ENCODE results near the gene NECAB2.

NECAB2 gene

DNA sequence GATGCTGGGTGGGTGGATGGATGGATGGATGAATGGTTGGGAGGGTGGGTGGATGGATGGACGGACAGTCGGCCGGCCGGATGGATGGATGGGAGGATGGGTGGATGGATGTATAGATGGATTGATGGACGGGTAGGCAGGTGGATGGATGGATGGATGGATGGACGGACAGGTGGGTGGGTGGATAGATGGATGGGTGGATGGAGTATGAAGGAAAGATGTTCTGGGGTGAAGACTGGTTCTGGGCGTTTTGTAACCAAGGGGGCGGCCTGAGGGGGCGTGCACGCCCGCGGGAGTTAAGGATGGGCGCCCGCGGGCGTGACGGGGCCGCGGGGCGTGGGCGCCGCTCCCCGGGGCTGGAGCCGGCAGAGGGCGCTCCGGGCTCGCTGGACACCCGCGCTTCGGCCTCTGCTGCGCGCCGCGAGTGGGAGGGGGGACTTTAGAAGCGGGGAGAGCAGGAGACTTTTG lies at the start of gene NECAB2:
Gene NECAB2, plus strand, starts transcription at position 407 of the 468 bp plus-strand sequence. CDS start 405 bp downstream, outside the sequence.
- Histone ChIP-seq H3K4me1 (ENCODE audit: control insufficient read depth in 1 of 2, insufficient read depth in 2 of 2, low read length in 2 of 2) (no peaks in the 10 kb centered on the region), H3K4me3 (ENCODE audit: low read depth in 1 of 2, low read length in 2 of 2) (no peak within 1 kb of the TSS), H3K36me3 (ENCODE audit: control insufficient read depth in 1 of 2, insufficient read depth in 2 of 2, low read length in 2 of 2) (peaks cover 0 to 29% of the 10 kb centered on the region in 2 donors), H3K27me3 (ENCODE audit: low read depth, low read length) (no peaks in the 10 kb centered on the region), H3K9me3 (ENCODE audit: control insufficient read depth in 1 of 2, low read length in 2 of 2) (no peaks in the 10 kb centered on the region), H3K27ac (ENCODE audit: low read length) (no peak within 1 kb of the TSS)

DNA sequence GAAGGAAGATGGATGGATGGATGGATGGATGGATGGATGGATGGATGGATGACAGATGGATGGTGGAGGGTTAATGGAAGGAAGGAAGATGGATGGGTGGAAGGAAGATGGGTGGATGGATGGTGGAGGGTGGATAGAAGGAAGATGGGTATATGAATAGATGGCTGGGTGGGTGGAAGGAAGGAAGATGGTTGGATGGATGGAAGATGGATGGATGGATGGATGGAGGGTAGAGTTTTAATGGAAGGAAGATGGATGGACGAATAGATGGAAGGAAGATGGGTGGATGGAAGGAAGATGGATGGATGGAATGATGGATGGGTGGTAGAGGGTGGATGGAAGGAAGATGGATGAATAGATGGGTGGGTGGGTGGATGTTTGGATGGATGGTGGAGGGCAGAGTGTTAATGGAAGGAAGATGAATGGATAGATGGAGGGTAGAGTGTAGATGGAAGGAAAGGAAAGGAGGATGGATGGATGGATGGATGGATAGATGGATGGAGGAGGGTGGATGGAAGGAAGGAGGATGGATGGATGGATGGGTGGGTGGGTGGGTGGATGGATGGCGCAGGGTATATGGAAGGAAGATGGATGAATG lies 47.1 kb upstream of the NECAB2 start:
- H3K4me3 ChIP-seq (ENCODE audit: low read depth in 1 of 2, low read length in 2 of 2) = no peak overlapping the region
- H3K4me1 ChIP-seq (ENCODE audit: control insufficient read depth in 1 of 2, insufficient read depth in 2 of 2, low read length in 2 of 2) = peaks cover 0 to under 1% of the 10 kb centered on the region in 2 donors
- H3K27ac ChIP-seq (ENCODE audit: low read length) = no peak overlapping the region
- no peaks in the 10 kb centered on the region for H3K9me3 ChIP-seq (ENCODE audit: control insufficient read depth in 1 of 2, low read length in 2 of 2)
- peaks cover 38 to 53% of the 10 kb centered on the region in 2 donors for H3K36me3 ChIP-seq (ENCODE audit: control insufficient read depth in 1 of 2, insufficient read depth in 2 of 2, low read length in 2 of 2)
- H3K27me3 ChIP-seq (ENCODE audit: low read depth, low read length) = no peaks in the 10 kb centered on the region

DNA sequence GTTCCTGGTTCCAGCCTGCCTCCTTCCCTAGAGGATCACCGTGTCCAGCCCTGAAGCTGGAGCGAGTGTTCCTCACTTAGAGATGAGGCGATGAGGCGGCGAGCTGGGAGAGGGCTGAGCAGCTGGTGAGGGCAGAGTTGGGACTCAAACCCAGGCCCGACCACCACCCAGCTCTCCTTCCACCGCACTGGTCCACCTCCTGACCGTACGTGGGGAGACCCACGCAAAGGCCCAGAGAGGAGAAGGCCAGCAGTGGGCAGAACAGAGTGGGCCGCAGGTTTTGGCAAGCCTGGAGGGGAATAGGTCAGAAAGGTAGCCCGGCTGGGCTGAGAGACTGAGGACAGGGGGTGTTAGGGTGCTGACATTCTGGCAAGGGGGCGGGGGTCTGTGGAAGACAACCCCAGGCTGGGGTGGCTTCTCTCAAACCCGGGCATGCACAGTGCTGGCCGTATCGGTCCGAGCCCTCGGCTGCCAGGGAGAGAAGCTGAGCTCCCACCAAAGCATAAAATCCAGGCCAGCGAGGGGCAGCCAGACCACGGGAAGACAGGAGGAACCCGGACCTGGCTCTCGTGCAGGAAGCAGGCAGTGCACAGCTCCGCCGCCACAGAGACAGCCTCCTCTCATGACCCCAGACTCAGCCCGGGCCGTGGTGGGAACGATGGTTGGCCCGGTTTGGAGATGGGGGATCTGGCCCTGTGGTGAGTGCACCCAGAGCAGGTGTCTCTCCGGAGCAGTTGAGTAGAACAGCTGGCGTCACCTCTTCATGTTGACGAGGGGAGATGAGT lies 44.3 kb upstream of the NECAB2 start:
- Histone ChIP-seq H3K4me3 (ENCODE audit: low read depth in 1 of 2, low read length in 2 of 2) (no peak overlapping the region), H3K27me3 (ENCODE audit: low read depth, low read length) (no peaks in the 10 kb centered on the region), H3K27ac (ENCODE audit: low read length) (no peak overlapping the region), H3K9me3 (ENCODE audit: control insufficient read depth in 1 of 2, low read length in 2 of 2) (no peaks in the 10 kb centered on the region), H3K4me1 (ENCODE audit: control insufficient read depth in 1 of 2, insufficient read depth in 2 of 2, low read length in 2 of 2) (peaks cover 0 to 10% of the 10 kb centered on the region in 2 donors), H3K36me3 (ENCODE audit: control insufficient read depth in 1 of 2, insufficient read depth in 2 of 2, low read length in 2 of 2) (peaks cover 21 to 35% of the 10 kb centered on the region in 2 donors)

DNA sequence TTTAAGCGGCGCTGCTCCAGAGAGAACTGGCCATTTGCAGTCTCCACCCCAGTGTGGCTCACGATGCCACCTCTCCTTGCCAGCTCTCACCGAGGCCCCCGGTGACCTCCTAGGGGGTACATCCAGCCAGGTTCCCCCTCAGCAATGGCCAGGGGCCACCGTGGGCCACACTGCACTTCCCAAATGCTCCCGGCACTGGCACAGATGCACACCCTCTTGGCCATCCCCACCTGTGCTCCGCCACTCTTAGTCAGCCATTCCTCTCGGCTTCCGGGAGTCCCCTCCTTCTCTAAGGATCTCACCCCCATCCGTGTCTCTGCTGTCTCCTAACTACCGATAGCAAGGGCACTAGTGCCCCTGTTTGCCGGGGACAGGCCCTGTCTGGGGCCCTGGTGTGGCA lies 43.4 kb upstream of the NECAB2 start:
- no peak overlapping the region for H3K27ac ChIP-seq (ENCODE audit: low read length)
- H3K27me3 ChIP-seq (ENCODE audit: low read depth, low read length) = no peaks in the 10 kb centered on the region
- H3K36me3 ChIP-seq (ENCODE audit: control insufficient read depth in 1 of 2, insufficient read depth in 2 of 2, low read length in 2 of 2) = peaks cover 11 to 28% of the 10 kb centered on the region in 2 donors
- H3K4me1 ChIP-seq (ENCODE audit: control insufficient read depth in 1 of 2, insufficient read depth in 2 of 2, low read length in 2 of 2) = peaks cover 0 to 10% of the 10 kb centered on the region in 2 donors
- H3K9me3 ChIP-seq (ENCODE audit: control insufficient read depth in 1 of 2, low read length in 2 of 2) = no peaks in the 10 kb centered on the region
- no peak overlapping the region for H3K4me3 ChIP-seq (ENCODE audit: low read depth in 1 of 2, low read length in 2 of 2)

DNA sequence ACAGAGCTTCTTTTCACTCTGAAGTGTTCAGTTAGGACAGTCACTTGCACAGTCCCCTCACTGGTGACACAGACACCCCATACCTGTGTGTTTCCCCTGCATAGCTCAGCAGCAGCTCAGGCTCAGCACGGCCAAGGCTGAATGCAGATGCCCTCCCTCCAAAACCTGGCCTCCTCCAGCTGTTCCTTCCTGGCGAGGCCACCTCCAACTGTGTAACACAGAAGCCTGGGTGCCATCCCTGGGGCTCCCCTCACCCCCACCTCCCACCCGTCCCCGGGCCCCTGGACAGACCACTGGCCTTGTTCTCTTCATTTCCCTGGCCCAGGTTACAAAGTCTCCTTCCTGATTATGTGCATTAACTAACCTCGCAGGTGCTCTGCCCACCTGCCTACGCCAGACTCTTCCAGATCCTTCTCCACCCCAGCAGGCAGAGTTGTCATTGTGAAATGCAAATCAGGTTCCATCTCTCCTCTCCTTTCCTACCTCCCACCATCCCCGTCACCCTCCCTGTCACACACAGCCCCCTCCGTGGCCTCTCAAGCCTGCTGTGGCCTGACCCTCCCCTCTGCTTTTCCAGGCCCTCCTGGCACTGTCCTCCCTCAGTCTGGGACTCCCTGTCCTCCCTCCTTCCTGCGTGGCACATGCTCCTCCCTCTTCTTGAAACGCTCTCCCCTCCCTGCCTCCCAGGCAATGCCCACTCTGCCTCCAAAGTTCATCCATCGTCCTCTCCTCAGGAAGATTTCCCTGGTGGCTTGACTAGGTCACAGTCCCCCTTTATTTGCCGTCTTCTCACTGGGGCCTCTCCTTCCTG lies 42.7 kb upstream of the NECAB2 start:
- Histone ChIP-seq H3K4me3 (ENCODE audit: low read depth in 1 of 2, low read length in 2 of 2) (no peak overlapping the region), H3K27ac (ENCODE audit: low read length) (no peak overlapping the region), H3K9me3 (ENCODE audit: control insufficient read depth in 1 of 2, low read length in 2 of 2) (no peaks in the 10 kb centered on the region), H3K4me1 (ENCODE audit: control insufficient read depth in 1 of 2, insufficient read depth in 2 of 2, low read length in 2 of 2) (peaks cover 0 to 10% of the 10 kb centered on the region in 2 donors), H3K36me3 (ENCODE audit: control insufficient read depth in 1 of 2, insufficient read depth in 2 of 2, low read length in 2 of 2) (peaks cover 5 to 21% of the 10 kb centered on the region in 2 donors), H3K27me3 (ENCODE audit: low read depth, low read length) (no peaks in the 10 kb centered on the region)

DNA sequence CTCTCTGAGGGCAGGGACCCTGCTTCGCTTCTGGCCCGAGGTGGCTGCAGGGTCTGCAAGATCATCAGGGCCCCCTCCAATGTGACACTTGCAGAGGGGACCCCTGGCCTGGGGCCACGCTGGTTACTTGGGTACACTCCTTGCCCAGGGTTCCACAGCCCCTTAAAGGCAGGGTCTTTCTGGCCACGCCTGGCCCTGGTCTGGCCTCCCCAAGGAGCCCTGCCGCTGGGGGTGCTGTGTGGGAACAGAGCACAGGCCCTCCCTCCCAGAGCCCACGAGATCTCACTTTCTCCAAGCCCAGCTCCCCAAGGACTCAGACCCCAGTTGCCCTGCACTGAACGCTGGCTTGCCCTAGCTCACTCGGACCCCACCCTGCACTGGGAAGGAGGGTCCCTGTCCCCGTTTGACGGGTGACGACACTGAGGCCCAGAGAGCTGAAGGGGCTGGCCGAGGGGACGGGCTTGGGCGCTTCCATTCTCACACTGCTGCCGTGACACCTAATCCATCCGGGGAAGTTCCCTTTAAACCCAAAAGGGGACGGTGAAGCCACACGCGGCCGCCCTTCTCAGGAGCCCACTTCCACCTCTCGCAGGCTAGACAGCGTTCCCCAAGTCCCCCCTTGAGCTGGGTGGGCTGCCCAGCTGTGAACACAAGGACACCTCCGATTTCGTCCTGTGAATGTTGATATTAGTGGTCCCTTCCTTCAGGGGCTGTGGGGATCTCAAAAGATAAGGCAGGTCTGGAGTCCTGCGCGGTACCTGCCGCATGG lies 41.9 kb upstream of the NECAB2 start:
- Histone ChIP-seq H3K27me3 (ENCODE audit: low read depth, low read length) (no peaks in the 10 kb centered on the region), H3K27ac (ENCODE audit: low read length) (no peak overlapping the region), H3K36me3 (ENCODE audit: control insufficient read depth in 1 of 2, insufficient read depth in 2 of 2, low read length in 2 of 2) (peaks cover 5 to 13% of the 10 kb centered on the region in 2 donors), H3K4me3 (ENCODE audit: low read depth in 1 of 2, low read length in 2 of 2) (no peak overlapping the region), H3K4me1 (ENCODE audit: control insufficient read depth in 1 of 2, insufficient read depth in 2 of 2, low read length in 2 of 2) (peaks cover 0 to 10% of the 10 kb centered on the region in 2 donors), H3K9me3 (ENCODE audit: control insufficient read depth in 1 of 2, low read length in 2 of 2) (no peaks in the 10 kb centered on the region)

DNA sequence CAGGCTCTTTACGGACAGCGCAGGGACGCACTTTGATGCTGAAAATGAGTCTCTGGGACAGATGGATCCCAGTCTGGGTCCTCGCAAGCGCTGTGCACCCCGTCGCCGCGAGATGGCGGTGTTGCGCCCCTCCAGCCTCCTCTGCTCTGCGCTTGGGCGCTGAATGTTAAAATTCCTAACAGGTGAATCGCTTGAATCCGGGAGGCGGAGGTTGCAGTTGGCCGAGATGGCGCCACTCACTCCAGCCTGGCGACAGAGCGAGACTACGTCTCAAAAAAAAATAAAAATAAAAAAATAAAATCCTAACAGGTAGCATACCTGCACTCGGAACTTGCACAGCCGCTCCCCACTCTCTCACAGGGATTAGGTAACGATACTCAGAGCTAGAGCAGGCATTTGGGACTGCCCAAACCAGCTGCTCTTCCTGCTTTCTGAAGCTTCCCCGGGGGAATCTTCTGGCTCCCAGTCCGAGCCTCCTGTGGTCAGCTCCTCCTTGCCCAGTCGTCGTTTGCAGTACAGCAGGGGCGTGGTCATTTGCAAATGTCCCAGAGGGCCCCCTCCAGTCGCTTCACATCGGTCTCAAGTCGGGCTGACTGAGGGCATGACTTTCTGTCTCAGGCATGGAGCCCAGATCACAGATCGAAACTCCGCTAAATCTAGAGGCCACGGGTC lies 41.2 kb upstream of the NECAB2 start:
- no peak overlapping the region for H3K4me3 ChIP-seq (ENCODE audit: low read depth in 1 of 2, low read length in 2 of 2)

DNA sequence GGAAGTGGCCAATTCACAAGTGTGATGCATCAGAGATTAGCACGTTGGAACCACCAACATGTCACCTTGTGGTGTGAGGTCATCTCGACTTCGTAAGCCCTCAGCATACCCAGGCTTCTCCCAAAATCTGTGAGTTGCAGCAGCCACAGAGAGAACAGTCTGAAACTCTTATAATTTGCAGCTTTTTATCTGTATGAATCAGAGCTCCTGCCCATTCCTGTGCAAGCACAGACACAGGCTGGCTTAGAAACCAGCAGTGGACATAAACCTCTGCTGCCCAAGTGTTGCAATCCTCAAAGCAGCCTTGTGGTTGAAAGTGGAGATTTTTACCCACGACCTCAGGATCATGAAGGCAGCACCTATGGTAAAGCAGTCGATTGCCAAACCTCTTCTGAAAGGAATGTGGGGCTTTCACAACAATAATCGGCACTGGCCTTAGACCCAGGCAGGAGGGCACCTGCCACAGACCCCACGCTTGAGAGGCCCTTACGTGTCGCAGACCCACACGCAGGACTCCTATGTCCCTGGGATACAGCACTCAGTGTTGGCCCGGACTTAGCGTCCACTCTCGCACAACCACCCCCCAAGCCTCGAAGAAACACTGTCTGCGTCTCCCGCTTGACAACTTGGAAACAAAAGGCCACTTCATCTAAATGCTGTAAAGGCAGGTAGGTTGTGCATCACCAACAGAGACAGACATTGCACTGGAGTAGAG lies 39.5 kb upstream of the NECAB2 start:
- no peak overlapping the region for H3K27ac ChIP-seq (ENCODE audit: low read length)
- no peaks in the 10 kb centered on the region for H3K27me3 ChIP-seq (ENCODE audit: low read depth, low read length)
- no peaks in the 10 kb centered on the region for H3K9me3 ChIP-seq (ENCODE audit: control insufficient read depth in 1 of 2, low read length in 2 of 2)
- no peak overlapping the region for H3K4me3 ChIP-seq (ENCODE audit: low read depth in 1 of 2, low read length in 2 of 2)
- peaks cover 0 to 6% of the 10 kb centered on the region in 2 donors for H3K36me3 ChIP-seq (ENCODE audit: control insufficient read depth in 1 of 2, insufficient read depth in 2 of 2, low read length in 2 of 2)
- H3K4me1 ChIP-seq (ENCODE audit: control insufficient read depth in 1 of 2, insufficient read depth in 2 of 2, low read length in 2 of 2) = peaks cover 0 to 10% of the 10 kb centered on the region in 2 donors

More for the DNA sequence above, 41.2 kb upstream of the NECAB2 start:
- Histone ChIP-seq H3K27me3 (ENCODE audit: low read depth, low read length) (no peaks in the 10 kb centered on the region), H3K27ac (ENCODE audit: low read length) (no peak overlapping the region), H3K4me1 (ENCODE audit: control insufficient read depth in 1 of 2, insufficient read depth in 2 of 2, low read length in 2 of 2) (peaks cover 0 to 10% of the 10 kb centered on the region in 2 donors), H3K36me3 (ENCODE audit: control insufficient read depth in 1 of 2, insufficient read depth in 2 of 2, low read length in 2 of 2) (peaks cover under 1 to 9% of the 10 kb centered on the region in 2 donors), H3K9me3 (ENCODE audit: control insufficient read depth in 1 of 2, low read length in 2 of 2) (no peaks in the 10 kb centered on the region)

DNA sequence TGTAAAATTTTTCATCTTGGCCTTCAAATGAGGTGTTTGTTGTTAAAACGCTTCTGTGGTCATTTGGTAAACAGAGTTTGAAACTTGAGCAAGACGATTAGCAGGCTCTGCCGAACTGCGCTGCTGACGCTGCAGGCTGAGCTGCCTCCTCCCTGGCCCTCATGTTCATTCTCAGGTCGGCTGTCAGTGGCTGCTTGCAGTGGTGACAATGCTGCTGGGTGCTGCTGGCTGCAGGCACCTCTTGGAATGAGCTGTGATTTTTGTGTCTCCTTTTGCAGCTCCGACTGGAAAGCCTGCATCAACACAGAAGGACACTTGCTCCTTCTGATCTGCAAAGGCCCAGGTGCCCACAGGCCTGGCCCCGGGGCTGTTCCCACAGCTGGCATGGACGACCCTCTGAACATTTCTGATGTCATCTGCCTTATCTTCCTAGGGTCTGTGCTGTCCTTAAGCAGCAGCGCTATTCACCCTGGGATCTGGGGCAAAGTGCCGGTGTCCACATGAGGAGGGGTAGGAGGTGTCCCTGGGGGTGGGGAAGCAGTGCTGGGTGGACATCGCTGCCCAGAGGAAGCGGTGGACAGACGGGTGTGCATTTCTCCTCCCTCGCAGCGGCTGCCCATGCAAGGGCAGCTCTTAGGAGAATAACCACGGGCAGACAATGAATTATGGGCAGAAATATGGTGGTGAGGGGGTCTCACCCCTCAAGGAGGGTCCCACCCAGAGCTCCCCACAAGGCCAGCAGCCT lies 38.1 kb upstream of the NECAB2 start:
- Histone ChIP-seq H3K4me3 (ENCODE audit: low read depth in 1 of 2, low read length in 2 of 2) (no peak overlapping the region), H3K9me3 (ENCODE audit: control insufficient read depth in 1 of 2, low read length in 2 of 2) (no peaks in the 10 kb centered on the region), H3K36me3 (ENCODE audit: control insufficient read depth in 1 of 2, insufficient read depth in 2 of 2, low read length in 2 of 2) (peaks cover 0 to 6% of the 10 kb centered on the region in 2 donors), H3K27me3 (ENCODE audit: low read depth, low read length) (no peaks in the 10 kb centered on the region), H3K27ac (ENCODE audit: low read length) (no peak overlapping the region), H3K4me1 (ENCODE audit: control insufficient read depth in 1 of 2, insufficient read depth in 2 of 2, low read length in 2 of 2) (peaks cover 0 to 10% of the 10 kb centered on the region in 2 donors)

Data from muscle layer of duodenum (tissue), 2 donors.